ENCODE results near the gene TPI1. TPM values are rescaled to one million over a fixed set of nuclear protein-coding genes. Genes with fewer than 3 reads are reported as not detected.

Gene TPI1
- total and polyA plus RNA-seq, 4 donors: 190 to 547 (median 396) TPM

DNA sequence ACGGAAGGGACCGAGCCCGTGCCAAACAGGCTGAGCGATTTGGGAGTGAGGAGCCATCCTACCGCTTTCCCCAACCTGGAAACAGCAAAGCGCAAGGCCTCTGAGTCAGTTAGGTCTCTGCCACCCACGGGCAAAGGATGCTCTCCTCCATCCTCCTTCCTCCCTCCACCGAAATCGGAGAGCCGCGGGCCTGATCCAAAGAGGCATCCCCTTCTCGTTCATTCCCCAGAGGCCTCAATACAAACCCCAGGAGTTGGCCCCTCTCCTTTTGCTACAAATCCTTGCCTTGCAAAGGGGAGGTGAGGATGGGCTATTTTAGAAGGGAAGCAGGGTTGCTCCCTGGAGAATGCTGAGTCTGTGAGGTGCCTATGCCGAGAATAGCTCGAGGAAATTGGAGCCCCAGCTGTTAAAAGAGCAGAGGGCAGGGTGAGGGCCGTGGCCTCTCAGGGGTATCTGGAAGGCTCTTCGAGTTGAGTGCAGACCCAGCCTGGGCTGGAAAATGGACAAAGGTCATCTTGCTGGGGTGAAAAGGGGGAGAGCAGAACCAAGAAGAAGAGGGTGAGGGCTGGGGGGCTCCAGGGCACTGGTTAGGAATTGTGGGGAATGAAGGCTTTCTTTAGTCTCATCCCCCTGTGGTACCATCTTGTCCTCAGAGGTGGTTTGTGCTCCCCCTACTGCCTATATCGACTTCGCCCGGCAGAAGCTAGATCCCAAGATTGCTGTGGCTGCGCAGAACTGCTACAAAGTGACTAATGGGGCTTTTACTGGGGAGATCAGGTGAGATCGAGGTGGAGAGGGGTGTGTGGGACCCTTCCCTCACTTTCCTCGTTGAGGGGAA lies 1.1 kb downstream of the TPI1 start:
- Histone ChIP-seq H3K27me3 (ENCODE audit: control insufficient read depth in 4 of 4, insufficient read depth in 4 of 4, low read length in 3 of 4) (no peaks in the 10 kb centered on the region), H3K9ac (ENCODE audit: low read depth in 1 of 2, low read length in 2 of 2) (peak overlapping the region; percentile 66 to 81), H3K4me1 (ENCODE audit: control insufficient read depth in 4 of 4, insufficient read depth in 4 of 4, low read length in 3 of 4) (peaks cover 3 to 50% (median 42%) of the 10 kb centered on the region in 4 donors), H3K9me3 (ENCODE audit: control insufficient read depth in 4 of 4, low read length in 3 of 4) (no peaks in the 10 kb centered on the region), H3K4me3 (ENCODE audit: low read depth in 1 of 3, low read length in 3 of 3) (peak overlapping the region; percentile 81 to 95 (median 91)), H3K27ac (ENCODE audit: low read depth in 1 of 2, low read length in 2 of 2) (peak overlapping the region; percentile 96 to 99), H3K36me3 (ENCODE audit: control insufficient read depth in 4 of 4, insufficient read depth in 3 of 4, low read depth in 1 of 4, low read length in 3 of 4) (peaks cover 4 to 30% (median 12%) of the 10 kb centered on the region in 4 donors)
- WGBS: 11% methylated on average over 22 of the region's 22 CpGs
- no peak for TF ChIP-seq HNF4A (conservative IDR thresholded peaks at IDR 0.05)
- TF ChIP-seq SP1 (IDR thresholded peaks at IDR 0.05): no peak
- TF ChIP-seq YY1 (IDR thresholded peaks at IDR 0.05): no peak
- no peak for TF ChIP-seq FOXA1 (IDR thresholded peaks at IDR 0.05)
- TF ChIP-seq EGR1 (IDR thresholded peaks at IDR 0.05; ENCODE audit: low read depth in 2 of 2): no peak
- TF ChIP-seq NR2F2 (IDR thresholded peaks at IDR 0.05): no peak
- TF ChIP-seq RXRA (IDR thresholded peaks at IDR 0.05): no peak
- no peak for TF ChIP-seq JUND (IDR thresholded peaks at IDR 0.05)
- TF ChIP-seq, protein P1, sequence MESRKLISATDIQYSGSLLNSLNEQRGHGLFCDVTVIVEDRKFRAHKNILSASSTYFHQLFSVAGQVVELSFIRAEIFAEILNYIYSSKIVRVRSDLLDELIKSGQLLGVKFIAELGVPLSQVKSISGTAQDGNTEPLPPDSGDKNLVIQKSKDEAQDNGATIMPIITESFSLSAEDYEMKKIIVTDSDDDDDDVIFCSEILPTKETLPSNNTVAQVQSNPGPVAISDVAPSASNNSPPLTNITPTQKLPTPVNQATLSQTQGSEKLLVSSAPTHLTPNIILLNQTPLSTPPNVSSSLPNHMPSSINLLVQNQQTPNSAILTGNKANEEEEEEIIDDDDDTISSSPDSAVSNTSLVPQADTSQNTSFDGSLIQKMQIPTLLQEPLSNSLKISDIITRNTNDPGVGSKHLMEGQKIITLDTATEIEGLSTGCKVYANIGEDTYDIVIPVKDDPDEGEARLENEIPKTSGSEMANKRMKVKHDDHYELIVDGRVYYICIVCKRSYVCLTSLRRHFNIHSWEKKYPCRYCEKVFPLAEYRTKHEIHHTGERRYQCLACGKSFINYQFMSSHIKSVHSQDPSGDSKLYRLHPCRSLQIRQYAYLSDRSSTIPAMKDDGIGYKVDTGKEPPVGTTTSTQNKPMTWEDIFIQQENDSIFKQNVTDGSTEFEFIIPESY (IDR thresholded peaks at IDR 0.05): no peak
- TF ChIP-seq GABPA (IDR thresholded peaks at IDR 0.05 in 1 of 2, conservative IDR thresholded peaks at IDR 0.05 in 1 of 2): no peak
- TF ChIP-seq, protein P2, sequence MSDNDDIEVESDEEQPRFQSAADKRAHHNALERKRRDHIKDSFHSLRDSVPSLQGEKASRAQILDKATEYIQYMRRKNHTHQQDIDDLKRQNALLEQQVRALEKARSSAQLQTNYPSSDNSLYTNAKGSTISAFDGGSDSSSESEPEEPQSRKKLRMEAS (IDR thresholded peaks at IDR 0.05): no peak
- no peak for TF ChIP-seq RAD21 (IDR thresholded peaks at IDR 0.05)
- TF ChIP-seq, protein P3, sequence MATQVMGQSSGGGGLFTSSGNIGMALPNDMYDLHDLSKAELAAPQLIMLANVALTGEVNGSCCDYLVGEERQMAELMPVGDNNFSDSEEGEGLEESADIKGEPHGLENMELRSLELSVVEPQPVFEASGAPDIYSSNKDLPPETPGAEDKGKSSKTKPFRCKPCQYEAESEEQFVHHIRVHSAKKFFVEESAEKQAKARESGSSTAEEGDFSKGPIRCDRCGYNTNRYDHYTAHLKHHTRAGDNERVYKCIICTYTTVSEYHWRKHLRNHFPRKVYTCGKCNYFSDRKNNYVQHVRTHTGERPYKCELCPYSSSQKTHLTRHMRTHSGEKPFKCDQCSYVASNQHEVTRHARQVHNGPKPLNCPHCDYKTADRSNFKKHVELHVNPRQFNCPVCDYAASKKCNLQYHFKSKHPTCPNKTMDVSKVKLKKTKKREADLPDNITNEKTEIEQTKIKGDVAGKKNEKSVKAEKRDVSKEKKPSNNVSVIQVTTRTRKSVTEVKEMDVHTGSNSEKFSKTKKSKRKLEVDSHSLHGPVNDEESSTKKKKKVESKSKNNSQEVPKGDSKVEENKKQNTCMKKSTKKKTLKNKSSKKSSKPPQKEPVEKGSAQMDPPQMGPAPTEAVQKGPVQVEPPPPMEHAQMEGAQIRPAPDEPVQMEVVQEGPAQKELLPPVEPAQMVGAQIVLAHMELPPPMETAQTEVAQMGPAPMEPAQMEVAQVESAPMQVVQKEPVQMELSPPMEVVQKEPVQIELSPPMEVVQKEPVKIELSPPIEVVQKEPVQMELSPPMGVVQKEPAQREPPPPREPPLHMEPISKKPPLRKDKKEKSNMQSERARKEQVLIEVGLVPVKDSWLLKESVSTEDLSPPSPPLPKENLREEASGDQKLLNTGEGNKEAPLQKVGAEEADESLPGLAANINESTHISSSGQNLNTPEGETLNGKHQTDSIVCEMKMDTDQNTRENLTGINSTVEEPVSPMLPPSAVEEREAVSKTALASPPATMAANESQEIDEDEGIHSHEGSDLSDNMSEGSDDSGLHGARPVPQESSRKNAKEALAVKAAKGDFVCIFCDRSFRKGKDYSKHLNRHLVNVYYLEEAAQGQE (IDR thresholded peaks at IDR 0.05): no peak
- TF ChIP-seq, protein P4, sequence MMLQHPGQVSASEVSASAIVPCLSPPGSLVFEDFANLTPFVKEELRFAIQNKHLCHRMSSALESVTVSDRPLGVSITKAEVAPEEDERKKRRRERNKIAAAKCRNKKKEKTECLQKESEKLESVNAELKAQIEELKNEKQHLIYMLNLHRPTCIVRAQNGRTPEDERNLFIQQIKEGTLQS (IDR thresholded peaks at IDR 0.05): no peak
- no peak for TF ChIP-seq HNF4G (IDR thresholded peaks at IDR 0.05)
- TF ChIP-seq TAF1 (conservative IDR thresholded peaks at IDR 0.05): no peak
- DNase-seq (ENCODE audit: low spot score): no peak

All from liver (tissue), 9 donors.